HG02678 (cell line): ENCODE results near the gene SERPINB7.

Source experiments
- ATAC-seq: cut with Tn5 transposase; IDR thresholded peaks from one replicate; pipeline ENCODE4 v1.9.1; 2021; ENCODE audit warnings: mild to moderate bottlenecking, moderate library complexity; ENCODE audit not compliant: unreplicated experiment

Gene SERPINB7

DNA sequence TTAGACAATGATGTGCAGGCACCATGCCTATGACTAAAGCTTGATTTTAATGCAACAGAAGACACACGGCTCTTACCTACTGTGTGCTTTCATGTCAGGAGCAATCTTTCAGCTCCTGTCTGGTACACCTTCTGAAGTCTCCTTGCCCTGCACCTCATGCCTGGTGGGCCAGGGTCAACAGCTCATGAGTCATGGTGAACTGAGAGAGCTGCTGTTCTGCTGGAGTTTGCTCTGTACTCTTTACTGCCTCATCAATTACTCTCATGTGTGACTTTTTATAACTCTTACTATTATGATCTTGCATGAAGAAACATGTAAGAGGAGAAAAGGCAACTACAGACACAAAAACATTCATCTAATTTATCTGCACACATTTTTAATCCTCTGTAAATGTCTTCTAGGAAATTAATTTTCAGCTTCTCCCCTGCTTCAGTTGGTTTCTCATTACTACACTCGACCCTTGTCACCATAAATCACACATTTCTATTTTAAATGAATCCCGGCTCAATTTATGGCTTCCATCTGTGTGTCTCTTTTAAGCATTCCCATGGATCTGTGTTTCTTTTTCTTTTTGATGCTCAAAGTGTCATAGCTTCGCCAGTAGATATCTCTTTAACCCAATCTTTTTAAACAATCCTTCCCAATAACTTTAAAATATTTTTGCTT is 9.7 kb downstream of the SERPINB7 start:
- ATAC-seq, result no peak

DNA sequence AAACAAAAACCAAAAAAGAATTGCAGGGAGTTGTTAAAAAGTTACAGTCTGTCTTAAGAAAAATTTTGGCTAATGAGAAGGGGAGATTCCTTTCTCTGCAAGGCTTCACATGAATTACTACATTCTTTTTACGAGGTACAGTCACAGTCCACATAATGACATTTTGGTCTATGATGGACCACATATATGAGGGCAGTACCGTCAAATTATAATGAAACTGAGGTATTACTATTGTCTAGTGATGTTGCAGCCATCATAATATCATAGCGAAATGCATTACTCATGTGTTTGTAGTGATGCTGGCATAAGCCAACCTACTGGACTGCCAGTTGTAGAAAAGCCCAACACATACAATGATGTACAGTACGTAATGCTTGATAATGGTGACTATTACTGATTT is 12.5 kb downstream of the SERPINB7 start:
- ATAC-seq, result no peak

DNA sequence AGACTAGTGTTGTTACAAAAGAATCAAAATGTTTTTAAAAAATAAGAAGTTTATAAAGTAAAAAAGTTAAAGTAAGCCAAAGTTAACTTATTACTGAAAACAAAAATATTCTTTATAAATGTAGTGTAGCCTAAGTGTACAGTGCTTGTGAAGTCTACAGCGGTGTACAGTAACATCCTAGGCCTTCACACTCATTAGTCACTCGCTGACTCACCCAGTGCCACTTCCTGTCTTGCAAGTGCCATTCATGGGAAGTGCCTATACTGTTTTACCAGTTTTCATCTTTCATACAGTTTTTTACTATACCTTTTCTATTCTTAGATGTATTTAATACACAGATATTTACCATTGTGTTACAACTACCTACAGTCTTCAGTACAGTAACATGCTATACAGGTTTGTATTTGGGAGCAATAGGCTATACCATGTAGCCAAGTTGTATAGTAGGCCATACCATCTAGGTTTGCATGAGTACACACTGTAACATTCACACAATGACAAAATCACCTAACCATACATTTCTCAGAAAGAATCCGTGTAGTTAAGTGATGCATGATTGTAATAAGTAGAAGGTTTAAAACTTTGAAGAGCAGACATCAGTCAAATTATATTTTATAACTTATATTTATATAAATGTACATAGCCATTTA is 13.4 kb downstream of the SERPINB7 start:
- ATAC-seq, result no peak

DNA sequence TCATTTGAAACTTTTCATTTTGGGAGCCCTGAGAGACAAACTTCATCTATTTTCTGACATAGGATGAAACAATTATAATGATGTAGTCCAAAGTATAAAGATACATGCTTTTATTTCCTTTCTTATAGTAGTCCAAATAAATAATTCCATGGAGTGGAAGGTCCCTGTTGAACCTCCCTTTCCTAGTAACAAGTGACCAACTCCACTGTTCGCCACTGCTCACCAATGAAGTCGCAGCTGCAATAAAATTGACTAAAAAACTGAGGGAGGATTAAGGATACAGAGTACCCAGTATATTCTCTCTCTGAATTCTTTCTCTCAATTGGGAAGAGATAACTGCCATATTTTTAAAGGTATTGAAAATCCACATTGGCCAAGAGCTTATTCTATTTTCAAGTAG is 14.1 kb downstream of the SERPINB7 start:
- no peak for ATAC-seq

DNA sequence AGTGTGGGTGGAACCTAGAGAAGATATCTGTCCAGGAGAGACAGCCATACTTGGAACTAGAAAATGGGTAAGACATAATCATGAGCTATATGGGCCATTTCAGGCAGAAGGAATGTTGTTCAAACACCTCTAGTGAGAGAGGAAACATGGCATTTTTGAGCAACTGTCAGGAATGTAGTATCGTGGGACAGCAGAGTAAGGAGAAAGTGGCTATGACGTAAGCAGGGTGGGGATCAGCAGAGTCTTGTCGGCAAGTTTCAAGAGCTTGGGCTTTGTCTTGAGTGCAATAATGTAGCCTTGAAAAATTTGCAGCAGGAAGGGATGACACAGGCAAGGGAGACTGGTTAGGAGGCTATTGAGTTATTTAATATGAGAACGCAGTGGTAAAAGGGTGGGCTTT is 20.4 kb downstream of the SERPINB7 start:
- ATAC-seq, result no peak

DNA sequence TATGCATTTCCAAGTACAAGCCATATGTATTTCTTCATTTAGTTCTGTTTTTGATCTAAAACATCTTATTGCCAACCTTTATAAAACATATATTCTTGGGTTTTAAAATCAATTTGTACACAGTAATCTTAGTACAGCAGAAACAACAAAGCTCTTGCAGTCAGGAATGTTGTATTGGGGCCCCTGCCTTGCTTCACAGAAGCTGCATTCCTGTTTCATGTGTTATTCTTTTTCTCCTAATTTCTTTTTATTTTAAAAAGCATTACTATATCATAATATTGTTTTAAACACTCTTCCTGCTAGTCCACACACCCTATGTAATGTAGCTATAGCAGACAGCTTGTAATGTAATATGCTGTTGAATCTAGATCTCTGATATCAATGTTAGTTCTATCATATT is 24.0 kb downstream of the SERPINB7 start:
- ATAC-seq, result no peak

DNA sequence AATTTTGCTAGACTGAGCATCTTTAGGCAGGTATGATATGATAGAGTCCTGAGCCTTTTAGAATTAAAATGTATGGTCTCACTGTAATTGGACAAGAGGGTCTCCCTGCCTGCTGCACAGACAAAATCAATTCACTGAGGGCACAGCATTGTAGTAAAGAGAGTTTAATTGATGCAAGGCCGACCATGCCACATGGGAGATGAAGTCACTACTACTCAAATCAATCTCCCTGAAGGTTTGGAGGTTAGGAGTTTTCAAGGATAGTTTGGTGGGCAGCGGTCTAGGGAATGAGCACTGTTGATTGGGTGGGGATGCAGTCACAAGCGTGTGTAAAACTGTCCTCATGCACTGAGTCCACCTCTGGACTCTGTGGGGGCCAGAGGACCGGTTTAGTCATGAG is 26.1 kb downstream of the SERPINB7 start:
- no peak for ATAC-seq

DNA sequence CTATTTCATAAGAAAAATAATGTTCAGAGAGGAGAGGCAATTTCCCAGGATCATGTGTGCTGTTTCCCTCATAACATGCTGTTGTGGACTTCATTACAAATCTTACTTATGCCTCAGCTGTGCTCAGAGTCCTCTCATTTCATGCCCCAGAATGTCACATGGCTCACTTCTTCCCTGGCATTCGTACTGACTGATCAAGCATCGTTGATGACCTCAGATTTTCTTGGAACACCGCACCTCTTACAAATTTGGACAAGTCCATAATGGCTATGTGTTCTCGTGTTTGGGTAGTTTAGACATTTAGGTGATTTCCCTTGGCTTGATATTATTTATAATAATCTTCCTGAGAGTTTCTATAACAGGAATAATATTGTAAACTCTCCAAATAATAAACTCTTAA is 32.9 kb downstream of the SERPINB7 start:
- ATAC-seq, result no peak

DNA sequence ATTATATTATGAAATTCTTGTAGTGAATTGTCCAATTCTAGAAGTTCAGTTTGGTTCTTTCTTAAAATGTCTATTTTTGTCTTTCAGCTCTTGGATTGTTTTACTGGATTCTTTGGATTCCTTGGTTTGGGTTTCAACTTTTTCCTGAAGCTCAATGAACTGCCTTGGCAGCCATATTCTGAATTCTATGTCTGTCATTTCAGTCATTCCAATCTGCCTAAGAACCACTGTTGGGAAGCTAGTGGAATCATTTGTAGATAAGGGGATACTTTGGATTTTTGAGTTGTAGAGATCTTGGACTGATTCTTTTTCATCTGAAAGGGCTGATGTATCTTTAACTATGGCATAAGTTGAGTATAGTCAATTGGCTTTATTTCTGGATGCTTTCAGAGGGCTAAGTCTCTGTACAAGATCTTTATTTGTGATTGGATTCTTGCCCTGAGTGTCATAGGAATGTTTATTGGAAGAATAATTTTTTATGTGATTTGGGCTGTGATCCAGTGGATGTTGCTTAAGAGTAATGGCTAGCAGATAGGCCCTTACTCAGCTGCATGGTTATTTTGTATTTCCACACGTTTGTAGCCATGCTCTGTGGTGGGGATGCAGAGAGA is 42.3 kb downstream of the SERPINB7 start:
- no peak for ATAC-seq

DNA sequence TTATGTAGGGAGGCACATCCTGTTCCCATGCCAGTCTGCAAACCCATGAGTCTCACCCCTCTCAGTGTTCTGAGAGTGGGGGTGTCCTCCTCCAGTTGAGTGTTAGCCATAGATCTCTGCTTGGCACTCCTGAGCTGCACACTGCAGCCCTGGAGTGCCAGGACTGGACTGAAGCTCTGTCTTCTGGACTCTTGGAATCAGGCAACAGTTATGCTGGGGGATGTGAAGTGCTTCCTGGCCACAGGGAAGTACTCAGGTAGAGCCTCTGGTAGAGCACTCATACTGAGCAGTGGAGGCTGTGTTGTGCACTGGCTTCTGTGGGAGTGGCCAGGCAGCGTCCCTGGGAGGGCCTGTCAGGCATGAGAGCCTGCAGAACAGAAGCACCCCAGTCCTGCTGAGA is 43.0 kb downstream of the SERPINB7 start:
- no peak for ATAC-seq

DNA sequence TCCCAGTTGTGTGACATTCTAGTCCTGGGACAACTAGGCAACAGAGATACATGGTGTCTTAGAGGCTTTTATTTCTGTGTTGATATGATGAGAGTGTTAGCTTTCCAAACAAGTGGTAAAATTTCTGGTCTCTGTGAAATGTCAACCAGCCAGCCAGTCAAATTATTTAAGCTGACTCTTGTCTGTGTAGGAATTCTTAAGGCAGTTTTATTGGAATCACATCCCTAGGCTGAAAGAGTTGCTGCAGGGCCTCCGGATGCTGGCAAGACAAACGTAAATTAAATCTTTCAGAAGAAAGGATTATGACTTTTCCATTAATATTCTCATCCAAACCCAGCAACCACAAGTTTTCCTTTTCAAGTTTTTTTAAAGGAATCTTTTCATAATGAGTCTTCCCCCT is 44.6 kb downstream of the SERPINB7 start:
- ATAC-seq, result no peak

DNA sequence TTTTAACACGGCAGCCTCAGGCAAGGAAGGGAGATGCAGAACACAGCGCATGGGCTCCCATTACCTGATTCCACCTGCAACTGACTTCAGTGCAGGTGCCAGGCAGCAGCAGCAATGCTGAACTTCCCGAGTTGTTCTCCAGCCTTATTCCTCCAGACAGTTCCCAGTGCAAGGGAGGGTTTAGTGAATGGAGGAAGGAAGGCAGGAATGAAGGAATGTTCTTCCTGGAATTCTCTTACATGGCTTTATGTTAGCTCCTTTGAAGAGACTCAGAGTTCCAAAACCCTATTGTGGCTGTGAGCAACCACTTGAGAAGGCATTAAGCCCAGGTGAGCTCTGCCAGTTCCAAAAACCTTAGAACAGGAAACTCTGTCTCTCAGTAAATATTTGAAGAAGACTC is 45.5 kb downstream of the SERPINB7 start:
- no peak for ATAC-seq

DNA sequence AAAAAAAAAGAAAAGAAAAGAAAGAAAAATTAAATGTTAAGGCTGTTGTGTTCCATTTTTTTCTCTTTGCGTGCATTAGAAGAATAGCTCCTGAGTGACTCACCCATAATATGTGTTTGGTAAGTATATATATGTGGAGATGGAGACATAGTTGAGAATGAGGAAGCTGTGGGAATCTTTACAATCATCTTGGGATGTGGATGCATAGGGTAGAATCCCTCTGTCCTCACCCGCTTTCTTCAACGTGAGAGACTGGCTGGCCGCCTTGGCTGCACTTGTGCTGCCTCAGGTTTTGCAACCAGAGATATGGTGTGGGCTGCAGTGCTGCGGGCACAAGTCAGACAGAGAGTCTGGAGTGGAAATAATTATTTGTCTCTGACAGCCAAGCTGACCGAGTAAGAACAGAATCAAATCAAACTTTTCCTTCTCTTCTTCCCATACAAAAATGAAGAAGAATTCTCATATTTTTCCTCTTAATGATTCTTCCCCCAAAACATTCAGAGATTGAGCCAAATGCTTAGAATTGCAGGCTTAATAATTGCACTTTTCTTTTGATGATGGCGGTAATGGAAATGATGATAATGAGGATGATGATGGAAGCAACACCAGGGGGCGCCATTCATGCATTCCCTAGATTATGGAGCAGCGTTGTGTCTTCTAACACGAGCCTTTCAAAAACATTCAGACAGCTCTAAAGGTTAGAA is 48.5 kb downstream of the SERPINB7 start:
- ATAC-seq, result no peak

DNA sequence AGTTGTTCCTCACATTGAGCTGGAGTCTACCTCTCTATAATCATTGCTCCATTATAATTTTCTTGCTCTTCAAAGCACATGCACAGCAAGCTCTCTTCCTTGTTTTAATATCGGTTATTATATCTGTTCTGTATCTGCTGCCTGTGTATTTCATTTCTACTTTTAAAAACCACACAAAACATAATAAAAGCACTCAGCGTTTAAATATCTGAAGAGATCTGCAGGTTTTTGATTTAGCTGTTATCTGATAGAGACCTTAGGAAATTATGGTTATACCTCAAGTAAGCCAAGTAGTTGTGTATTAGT is 49.0 kb downstream of the SERPINB7 start:
- no peak for ATAC-seq

DNA sequence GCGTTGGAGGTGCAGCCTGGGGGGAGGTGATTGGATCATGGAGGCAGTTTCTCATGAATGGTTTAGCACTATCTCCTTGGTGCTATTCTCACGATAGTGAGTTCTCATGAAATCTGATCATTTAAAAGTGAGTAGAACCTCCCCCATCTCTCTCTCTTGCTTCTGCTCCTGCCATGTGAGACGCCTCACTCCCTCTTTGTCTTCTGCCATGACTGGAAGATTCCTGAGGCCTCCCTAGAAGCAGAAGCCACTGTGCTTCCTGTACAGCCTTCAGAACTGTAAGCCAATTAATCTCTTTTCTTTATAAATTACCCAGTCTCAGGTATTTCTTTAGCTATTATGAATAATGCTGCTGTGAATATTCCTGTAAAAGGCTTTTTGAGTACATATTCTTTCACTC is 52.9 kb downstream of the SERPINB7 start:
- no peak for ATAC-seq

DNA sequence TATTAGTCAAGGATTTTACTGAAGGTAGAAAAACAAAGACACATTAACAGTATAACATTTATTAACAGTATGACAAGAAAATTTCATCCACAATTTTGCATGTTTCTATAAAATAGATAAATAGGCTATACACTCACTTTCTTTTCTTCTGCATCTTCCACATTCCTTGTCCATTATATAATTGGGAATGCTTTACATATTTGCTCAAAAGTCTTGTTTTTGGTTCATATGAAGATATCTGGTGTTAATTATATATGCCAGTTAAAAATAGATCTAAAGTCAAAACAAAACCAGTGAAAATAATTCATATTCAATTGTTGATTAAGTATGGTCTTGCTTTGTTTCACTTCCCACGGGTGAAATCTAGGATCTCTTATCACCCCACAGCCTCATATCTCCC is 53.4 kb downstream of the SERPINB7 start:
- no peak for ATAC-seq

DNA sequence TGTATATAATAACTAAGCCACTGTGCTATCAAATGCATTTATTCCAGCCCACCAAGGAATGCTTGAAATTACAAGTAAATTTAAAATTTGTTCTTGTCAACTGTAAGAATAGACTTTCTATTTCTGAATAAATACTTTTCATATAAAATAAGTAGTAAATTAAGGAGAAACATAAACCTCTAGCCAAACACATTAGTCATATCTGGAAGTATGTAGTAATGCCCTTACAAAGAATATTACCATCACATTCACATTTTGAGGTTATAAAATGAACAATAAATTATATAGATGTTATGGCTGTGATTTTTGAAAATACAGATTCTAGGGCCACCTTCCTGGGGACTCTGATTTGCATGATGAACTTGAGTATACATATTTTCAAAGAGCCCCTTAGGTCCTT is 54.7 kb downstream of the SERPINB7 start:
- no peak for ATAC-seq

DNA sequence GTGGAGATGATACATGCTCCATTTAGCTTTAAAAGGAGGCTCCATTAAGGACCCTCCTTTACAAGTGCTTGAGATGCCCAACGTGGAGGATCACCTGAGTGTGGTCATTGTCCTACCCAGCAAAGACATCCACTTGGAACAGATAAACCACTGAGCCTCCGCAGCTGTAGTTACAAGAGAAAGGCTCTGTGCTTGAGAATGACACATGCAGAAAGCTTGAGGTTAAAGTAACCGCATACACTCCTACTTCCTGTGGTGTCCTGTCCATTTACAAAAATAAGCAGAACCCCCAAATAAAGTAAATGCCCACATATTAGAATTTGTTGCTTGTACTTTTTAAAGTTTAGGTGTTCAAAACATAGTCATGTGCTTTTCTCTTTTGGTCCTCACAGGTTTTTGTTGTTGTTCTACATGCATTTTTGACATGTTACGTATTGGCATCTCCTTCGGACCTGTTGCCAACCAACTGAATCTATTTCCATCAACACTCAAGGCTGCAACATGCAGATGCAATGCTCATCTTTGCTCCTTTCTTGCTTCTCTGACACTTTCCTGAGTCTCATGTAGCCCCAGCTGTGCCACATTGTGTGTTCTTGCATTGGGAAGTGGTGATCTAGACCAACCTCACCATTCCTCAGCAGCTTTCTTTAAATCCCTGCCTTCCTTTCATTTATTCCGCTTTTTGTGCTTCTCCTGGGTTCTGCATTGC is 56.0 kb downstream of the SERPINB7 start:
- ATAC-seq, result peak; percentile 90

DNA sequence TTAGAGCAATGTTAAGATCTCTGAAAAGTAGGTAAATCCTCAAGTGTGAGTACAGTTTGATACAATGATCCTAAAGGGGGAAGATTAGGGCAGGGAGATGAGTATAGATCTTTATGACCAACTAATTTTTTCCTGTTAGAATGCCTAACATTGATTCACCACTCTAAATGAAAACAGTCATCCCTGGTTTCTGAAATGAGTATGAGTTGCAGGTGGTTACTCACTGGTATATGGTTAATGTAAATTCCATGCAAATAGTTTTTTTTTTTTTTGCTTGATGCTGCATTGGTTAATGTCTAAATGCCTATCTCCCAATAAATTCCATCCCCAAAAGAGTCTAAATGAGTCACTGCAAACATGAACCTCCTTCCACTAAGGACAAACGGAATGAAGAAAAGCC is 57.3 kb downstream of the SERPINB7 start:
- peak; percentile 64 for ATAC-seq

DNA sequence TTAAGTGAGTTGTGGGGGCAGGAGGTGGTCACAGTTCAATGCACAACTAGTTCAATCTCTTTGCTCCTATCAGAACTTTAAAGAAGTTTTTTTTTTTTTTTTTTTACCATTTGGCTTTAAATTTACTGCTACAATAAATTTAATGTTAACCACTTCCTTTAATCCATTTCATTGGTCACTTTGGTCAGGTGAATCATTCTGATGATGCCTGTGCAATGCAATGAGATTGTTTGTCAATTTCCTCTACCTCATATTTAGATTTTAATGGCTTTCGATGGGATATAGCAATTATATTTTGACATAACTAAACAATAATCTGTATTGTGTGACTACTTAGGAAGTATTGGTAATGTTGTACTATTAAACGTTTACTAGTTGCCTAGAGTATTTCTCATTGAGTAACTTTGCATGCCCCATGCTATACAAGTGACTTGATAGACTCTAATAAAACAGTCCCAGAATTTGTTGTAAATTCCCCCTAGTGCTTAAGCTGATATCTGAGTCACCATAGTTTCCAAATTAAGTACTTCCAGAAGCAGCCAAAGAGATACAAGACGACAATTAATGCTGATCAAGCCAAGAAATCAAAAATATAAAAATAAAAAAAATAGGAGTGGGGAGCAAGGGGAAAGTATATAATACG is 59.4 kb downstream of the SERPINB7 start:
- no peak for ATAC-seq

DNA sequence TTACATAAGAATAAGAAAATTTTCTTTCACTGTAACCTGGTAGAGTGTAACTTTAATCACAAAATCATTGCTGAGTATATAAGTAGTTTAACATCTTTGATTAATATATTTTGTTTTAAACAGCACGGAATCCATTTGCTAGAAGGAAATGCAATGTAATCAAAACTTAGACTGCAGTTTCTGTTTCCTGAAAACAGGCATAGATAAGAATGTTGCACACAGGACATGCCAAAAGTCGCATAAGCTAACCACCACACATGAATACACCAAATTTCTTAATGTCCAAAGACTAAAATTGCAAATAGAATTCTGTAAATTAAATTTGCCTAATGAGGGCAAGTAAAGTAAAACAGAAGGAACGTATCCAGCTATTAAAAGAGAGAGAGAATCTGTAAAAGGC is 61.2 kb downstream of the SERPINB7 start:
- no peak for ATAC-seq
